ENCODE results near the gene ARHGAP25. TPM values are rescaled to one million over a fixed set of nuclear protein-coding genes. Genes with fewer than 3 reads are reported as not detected.

ARHGAP25 gene
- total RNA-seq, 3 donors from 2014 or later (not counting 1 experiment from before 2014, with no cell fraction given): 122 to 180 (median 155) TPM

DNA sequence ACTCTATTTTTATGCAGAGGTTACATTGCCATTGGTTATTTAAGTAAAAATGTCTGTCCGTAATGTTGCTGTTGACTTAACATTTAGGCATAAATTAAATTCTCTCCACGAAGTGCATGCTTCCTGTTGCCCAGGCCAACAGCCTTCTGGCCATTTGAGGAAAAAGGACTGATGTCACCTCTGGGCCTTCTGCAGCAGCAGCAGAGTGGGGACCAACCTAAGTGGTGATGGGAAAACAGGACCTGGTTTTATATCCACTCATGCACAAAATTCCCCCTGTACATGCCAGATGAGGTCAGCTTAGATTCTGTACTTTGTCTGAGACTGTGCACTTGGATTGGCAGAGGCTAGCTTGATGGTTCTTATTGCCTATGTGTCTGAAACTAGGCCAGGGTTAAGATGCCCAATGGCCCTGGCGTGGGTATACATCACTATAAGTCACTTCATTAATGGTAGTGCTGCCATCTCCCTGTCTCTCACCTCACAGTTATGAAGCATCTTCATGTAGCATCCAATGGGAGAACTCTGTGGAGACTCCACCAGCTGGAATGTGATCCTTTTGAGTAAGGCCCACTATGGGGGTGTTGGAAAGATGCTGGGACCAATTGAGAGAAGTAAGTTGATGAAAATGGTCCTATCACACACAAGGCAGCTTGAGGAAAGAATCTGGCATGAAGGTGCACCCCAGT lies 4.4 kb downstream of the ARHGAP25 start:
- DNase-seq (no peak), ATAC-seq (no peak)
- intact Hi-C loops (cut with micrococcal nuclease): no loop called here
- TF ChIP-seq, protein P1, sequence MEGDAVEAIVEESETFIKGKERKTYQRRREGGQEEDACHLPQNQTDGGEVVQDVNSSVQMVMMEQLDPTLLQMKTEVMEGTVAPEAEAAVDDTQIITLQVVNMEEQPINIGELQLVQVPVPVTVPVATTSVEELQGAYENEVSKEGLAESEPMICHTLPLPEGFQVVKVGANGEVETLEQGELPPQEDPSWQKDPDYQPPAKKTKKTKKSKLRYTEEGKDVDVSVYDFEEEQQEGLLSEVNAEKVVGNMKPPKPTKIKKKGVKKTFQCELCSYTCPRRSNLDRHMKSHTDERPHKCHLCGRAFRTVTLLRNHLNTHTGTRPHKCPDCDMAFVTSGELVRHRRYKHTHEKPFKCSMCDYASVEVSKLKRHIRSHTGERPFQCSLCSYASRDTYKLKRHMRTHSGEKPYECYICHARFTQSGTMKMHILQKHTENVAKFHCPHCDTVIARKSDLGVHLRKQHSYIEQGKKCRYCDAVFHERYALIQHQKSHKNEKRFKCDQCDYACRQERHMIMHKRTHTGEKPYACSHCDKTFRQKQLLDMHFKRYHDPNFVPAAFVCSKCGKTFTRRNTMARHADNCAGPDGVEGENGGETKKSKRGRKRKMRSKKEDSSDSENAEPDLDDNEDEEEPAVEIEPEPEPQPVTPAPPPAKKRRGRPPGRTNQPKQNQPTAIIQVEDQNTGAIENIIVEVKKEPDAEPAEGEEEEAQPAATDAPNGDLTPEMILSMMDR (IDR thresholded peaks at IDR 0.05): no peak
- Histone ChIP-seq H3K27me3 (ENCODE audit: control insufficient read depth, insufficient read depth, low read length) (no peaks in the 10 kb centered on the region), H3K27ac (ENCODE audit: low read length) (peak overlapping the region; percentile 48), H3K36me3 (ENCODE audit: control insufficient read depth, insufficient read depth, low read length) (no peaks in the 10 kb centered on the region), H3K4me1 (ENCODE audit: control insufficient read depth, insufficient read depth, low read length) (peaks cover 48% of the 10 kb centered on the region), H3K4me3 (ENCODE audit: low read length) (no peak overlapping the region), H3K9me3 (ENCODE audit: control insufficient read depth, insufficient read depth, low read length) (no peaks in the 10 kb centered on the region)
- Mint-ChIP-seq H3K4me1 (peaks cover 21 to 40% of the 10 kb centered on the region in 2 donors), H3K9me3 (no peaks in the 10 kb centered on the region), H3K27ac (no peak overlapping the region), H3K36me3 (no peaks in the 10 kb centered on the region), H3K27me3 (ENCODE audit: low read depth in 2 of 2) (no peaks in the 10 kb centered on the region), H3K4me3 (peak overlapping the region; percentile 0)
- 66% methylated on average over 3 of the region's 3 CpGs for WGBS (ENCODE audit: insufficient coverage)

DNA sequence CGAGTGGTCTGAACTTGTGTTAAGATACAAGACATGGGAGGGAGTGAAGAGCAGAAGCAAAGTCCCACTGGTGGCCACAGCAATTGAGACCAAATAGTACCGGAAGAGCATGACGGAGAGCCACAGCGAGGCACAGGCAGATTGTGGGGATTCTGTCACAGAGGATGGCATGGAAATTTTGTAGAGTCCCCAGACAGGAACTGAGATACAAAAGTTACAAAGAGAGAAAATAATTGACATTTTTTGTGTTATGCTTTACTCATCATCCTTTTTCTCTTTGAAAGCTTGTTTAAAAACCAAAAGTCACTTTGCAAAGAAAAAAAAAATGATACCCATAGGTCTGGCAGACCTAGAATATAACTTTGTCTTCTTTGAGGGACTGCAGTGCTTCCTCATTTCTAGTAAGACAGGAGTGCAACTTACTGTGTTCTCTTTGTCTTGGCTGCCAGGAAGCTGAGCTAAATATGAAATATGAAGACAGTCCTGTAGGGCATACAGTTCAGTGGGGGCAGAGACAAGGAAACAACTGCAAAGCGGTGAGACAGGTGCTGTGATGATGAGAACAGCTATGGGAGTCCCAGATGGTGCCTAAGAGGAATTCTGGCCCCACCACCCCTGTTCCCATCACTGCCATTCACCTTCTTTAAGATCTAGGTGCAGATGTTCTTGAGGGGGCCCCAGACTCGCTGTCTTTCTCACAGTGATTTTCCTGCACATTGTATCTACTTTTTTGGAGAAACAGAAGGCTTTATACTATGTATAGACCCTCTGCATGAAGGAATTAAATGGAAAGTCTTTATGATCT lies 5.2 kb downstream of the ARHGAP25 start:
- H3K4me3 Mint-ChIP-seq: peak overlapping the region; percentile 0
- no peaks in the 10 kb centered on the region for H3K27me3 Mint-ChIP-seq (ENCODE audit: low read depth in 2 of 2)
- peak overlapping the region; percentile 48 for H3K27ac ChIP-seq (ENCODE audit: low read length)
- H3K9me3 Mint-ChIP-seq: no peaks in the 10 kb centered on the region
- H3K4me3 ChIP-seq (ENCODE audit: low read length): no peak overlapping the region
- DNase-seq: peak in 1 of 2 donors; percentile 52
- no peaks in the 10 kb centered on the region for H3K36me3 Mint-ChIP-seq
- H3K27me3 ChIP-seq (ENCODE audit: control insufficient read depth, insufficient read depth, low read length): no peaks in the 10 kb centered on the region
- H3K27ac Mint-ChIP-seq: peak overlapping the region in 1 of 2 donors; percentile 41
- no peaks in the 10 kb centered on the region for H3K36me3 ChIP-seq (ENCODE audit: control insufficient read depth, insufficient read depth, low read length)
- no peak for ATAC-seq
- 61% methylated on average over 6 of the region's 6 CpGs for WGBS (ENCODE audit: insufficient coverage)
- TF ChIP-seq, protein P1 (IDR thresholded peaks at IDR 0.05): no peak
- H3K4me1 Mint-ChIP-seq: peaks cover 28 to 47% of the 10 kb centered on the region in 2 donors
- no peaks in the 10 kb centered on the region for H3K9me3 ChIP-seq (ENCODE audit: control insufficient read depth, insufficient read depth, low read length)
- peaks cover 49% of the 10 kb centered on the region for H3K4me1 ChIP-seq (ENCODE audit: control insufficient read depth, insufficient read depth, low read length)
- intact Hi-C loops (cut with micrococcal nuclease): no loop called here

DNA sequence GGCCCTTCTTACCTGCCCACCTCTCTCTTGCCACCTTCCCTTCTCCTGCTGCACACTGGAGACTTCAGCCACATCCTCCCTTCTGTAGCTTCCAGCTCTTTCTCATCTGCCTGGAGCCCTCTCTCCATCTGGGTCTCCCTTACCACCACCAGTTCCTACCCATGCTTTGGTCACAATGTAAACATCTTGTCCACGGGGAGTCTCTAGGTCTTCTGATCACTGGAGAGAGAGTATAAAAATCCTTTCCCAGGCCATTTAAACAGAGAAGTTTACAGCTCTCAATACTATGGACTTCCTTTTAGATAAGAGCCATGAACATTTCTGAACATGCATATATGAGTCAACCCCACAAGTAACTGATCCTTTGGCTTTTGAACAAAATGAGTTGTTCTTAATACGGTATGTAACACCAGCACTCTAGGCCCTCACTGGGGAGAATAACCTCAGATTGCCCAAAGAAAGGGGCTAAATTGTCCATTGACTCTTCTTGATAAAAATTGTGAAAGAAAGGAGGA lies 5.8 kb downstream of the ARHGAP25 start:
- ATAC-seq: no peak
- intact Hi-C loops (cut with micrococcal nuclease): no loop called here
- H3K4me3 ChIP-seq (ENCODE audit: low read length): no peak overlapping the region
- H3K4me1 Mint-ChIP-seq: peaks cover 35 to 54% of the 10 kb centered on the region in 2 donors
- H3K27me3 ChIP-seq (ENCODE audit: control insufficient read depth, insufficient read depth, low read length): no peaks in the 10 kb centered on the region
- H3K27ac ChIP-seq (ENCODE audit: low read length): peak overlapping the region; percentile 48
- peaks cover 53% of the 10 kb centered on the region for H3K4me1 ChIP-seq (ENCODE audit: control insufficient read depth, insufficient read depth, low read length)
- no peaks in the 10 kb centered on the region for H3K36me3 Mint-ChIP-seq
- peak overlapping the region; percentile 14 for H3K4me3 Mint-ChIP-seq
- H3K36me3 ChIP-seq (ENCODE audit: control insufficient read depth, insufficient read depth, low read length): no peaks in the 10 kb centered on the region
- H3K9me3 Mint-ChIP-seq: no peaks in the 10 kb centered on the region
- H3K9me3 ChIP-seq (ENCODE audit: control insufficient read depth, insufficient read depth, low read length): no peaks in the 10 kb centered on the region
- 57% methylated on average over 2 of the region's 2 CpGs for WGBS (ENCODE audit: insufficient coverage)
- H3K27ac Mint-ChIP-seq: peak overlapping the region in 1 of 2 donors; percentile 41
- no peak for DNase-seq
- TF ChIP-seq, protein P1 (IDR thresholded peaks at IDR 0.05): no peak
- H3K27me3 Mint-ChIP-seq (ENCODE audit: low read depth in 2 of 2): no peaks in the 10 kb centered on the region
